Nephron (organoid): Measurements from ENCODE around the gene HSD3B7.

Source experiments
- H3K27ac Mint-ChIP-seq, 3 experiments: 2 replicates each; pipeline ENCODE4 v1.8.0; 2020; ENCODE audit warnings: mixed read lengths in 3 of 3, mild to moderate bottlenecking in 2 of 3, moderate library complexity in 1 of 3
- H3K27me3 Mint-ChIP-seq: 2 replicates; pipeline ENCODE4 v1.8.0; 2021; ENCODE audit warnings: low read depth, mild to moderate bottlenecking, moderate library complexity, mixed read lengths
- H3K36me3 Mint-ChIP-seq: 2 replicates; pipeline ENCODE4 v1.8.0; 2020; ENCODE audit warnings: low read depth, mixed read lengths
- H3K4me1 Mint-ChIP-seq: 2 replicates; pipeline ENCODE4 v1.8.0; 2020; ENCODE audit warnings: mixed read lengths
- H3K4me3 Mint-ChIP-seq, 3 experiments: 2 replicates each; pipeline ENCODE4 v1.8.0; 2020; ENCODE audit warnings: mild to moderate bottlenecking in 3 of 3, mixed read lengths in 3 of 3, moderate library complexity in 2 of 3
- H3K9me3 Mint-ChIP-seq: 2 replicates; pipeline ENCODE4 v1.8.0; 2020; ENCODE audit warnings: mixed read lengths
- TF ChIP-seq, protein P1 (sequence below), 3 experiments: fragments of 200-600 bp; sonication (generic); IDR thresholded peaks; one replicate each; pipeline ENCODE4 v1.5.0; 2021; ENCODE audit warnings: antibody characterized with exemption in 3 of 3; ENCODE audit not compliant: unreplicated experiment in 3 of 3

HSD3B7 gene

DNA sequence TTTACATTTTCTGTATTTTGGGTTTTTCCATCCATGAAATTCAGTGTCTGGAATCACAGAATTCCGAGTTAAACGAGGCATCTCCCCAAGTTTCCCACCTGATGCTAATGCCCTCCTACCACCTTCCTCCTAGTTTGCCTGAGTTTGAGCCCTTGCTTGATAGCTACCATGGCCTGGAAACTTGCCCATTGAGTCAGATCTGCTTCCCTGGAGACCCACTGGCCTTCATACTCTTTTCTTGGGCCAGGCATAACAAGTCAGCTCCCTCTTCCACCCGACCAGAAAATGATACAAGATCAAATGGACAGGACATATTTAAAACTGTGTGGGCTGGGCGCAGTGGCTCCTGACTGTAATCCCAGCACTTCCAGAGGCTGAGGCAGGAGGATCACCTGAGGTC, 17.2 kb upstream of the HSD3B7 start:
- H3K4me1 Mint-ChIP-seq = no peaks in the 10 kb centered on the region
- no peaks in the 10 kb centered on the region for H3K9me3 Mint-ChIP-seq
- no peaks in the 10 kb centered on the region for H3K27me3 Mint-ChIP-seq
- TF ChIP-seq, protein P1, sequence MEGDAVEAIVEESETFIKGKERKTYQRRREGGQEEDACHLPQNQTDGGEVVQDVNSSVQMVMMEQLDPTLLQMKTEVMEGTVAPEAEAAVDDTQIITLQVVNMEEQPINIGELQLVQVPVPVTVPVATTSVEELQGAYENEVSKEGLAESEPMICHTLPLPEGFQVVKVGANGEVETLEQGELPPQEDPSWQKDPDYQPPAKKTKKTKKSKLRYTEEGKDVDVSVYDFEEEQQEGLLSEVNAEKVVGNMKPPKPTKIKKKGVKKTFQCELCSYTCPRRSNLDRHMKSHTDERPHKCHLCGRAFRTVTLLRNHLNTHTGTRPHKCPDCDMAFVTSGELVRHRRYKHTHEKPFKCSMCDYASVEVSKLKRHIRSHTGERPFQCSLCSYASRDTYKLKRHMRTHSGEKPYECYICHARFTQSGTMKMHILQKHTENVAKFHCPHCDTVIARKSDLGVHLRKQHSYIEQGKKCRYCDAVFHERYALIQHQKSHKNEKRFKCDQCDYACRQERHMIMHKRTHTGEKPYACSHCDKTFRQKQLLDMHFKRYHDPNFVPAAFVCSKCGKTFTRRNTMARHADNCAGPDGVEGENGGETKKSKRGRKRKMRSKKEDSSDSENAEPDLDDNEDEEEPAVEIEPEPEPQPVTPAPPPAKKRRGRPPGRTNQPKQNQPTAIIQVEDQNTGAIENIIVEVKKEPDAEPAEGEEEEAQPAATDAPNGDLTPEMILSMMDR (IDR thresholded peaks at IDR 0.05; ENCODE audit: unreplicated experiment in 3 of 3) = no peak
- H3K36me3 Mint-ChIP-seq = peaks cover 70% of the 10 kb centered on the region
- H3K27ac Mint-ChIP-seq = no peak overlapping the region
- H3K4me3 Mint-ChIP-seq = no peak overlapping the region

DNA sequence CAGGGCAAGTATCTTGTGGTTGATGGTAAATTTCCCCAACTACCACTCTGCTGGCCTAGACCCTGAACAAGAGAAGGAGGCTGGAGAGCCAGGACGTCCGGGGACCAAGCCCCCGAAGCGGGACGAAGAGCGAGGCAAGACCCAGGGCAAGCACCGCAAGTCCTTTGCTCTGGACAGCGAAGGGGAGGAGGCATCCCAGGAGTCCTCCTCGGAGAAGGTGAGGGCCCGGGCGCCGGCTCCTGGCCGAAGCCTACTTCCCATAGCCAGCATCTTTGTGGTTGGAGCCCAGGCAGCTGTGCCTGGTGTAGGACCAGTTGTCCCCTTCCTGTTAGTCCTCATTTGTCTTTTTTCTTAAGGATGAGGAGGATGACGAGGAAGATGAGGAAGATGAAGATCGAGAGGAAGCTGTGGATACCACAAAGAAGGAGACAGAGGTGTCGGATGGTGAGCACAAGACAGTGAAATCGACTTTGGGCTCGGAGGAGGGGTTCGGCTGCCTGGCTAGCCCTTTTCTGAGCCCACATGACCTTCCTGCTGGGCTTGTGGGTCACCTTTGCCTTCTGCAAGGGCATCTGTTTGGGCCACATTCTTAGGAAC, 15.7 kb upstream of the HSD3B7 start:
- Mint-ChIP-seq H3K27me3 (no peaks in the 10 kb centered on the region), H3K4me1 (no peaks in the 10 kb centered on the region), H3K9me3 (no peaks in the 10 kb centered on the region), H3K36me3 (peaks cover 72% of the 10 kb centered on the region), H3K27ac (no peak overlapping the region), H3K4me3 (no peak overlapping the region)
- TF ChIP-seq, protein P1 (IDR thresholded peaks at IDR 0.05; ENCODE audit: unreplicated experiment in 3 of 3) = no peak

DNA sequence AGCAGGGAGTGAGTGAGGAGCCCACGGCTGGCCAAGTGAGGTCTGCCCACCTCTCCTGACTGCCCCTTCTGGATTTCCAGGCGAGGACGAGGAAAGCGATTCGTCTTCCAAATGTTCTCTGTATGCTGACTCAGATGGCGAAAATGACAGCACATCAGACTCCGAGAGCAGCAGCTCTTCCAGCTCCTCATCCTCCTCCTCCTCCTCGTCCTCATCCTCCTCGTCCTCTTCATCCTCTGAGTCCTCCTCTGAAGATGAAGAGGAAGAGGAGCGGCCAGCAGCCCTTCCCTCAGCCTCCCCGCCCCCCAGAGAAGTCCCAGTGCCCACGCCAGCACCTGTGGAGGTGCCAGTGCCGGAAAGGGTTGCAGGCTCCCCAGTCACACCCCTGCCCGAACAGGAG, 13.7 kb upstream of the HSD3B7 start:
- H3K27me3 Mint-ChIP-seq = no peaks in the 10 kb centered on the region
- H3K27ac Mint-ChIP-seq = no peak overlapping the region
- peaks cover 72% of the 10 kb centered on the region for H3K36me3 Mint-ChIP-seq
- no peaks in the 10 kb centered on the region for H3K4me1 Mint-ChIP-seq
- TF ChIP-seq, protein P1 (IDR thresholded peaks at IDR 0.05; ENCODE audit: unreplicated experiment in 3 of 3) = no peak
- H3K9me3 Mint-ChIP-seq = no peaks in the 10 kb centered on the region
- no peak overlapping the region for H3K4me3 Mint-ChIP-seq

DNA sequence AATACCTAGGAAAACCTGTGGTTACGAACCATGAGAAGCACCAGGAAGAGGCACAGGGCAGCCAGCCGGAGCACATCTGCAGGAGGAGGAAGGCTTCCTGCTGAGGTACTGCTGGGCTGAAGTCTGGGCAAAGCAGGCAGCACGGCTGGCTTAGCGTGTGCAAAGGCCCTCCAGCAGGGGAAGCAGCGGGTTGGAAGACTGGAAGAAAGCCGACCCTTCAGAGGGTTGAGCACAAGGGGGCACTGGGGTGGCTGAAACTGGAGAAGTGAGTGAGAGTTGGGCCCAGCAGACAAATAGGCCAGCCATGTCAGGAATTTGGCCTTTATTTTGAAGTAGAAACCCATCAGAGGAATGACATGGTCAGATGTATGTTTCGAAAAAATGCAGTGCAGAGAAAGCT, 12.1 kb upstream of the HSD3B7 start:
- no peaks in the 10 kb centered on the region for H3K9me3 Mint-ChIP-seq
- peaks cover 68% of the 10 kb centered on the region for H3K36me3 Mint-ChIP-seq
- TF ChIP-seq, protein P1 (IDR thresholded peaks at IDR 0.05; ENCODE audit: unreplicated experiment in 3 of 3) = no peak
- H3K27me3 Mint-ChIP-seq = no peaks in the 10 kb centered on the region
- no peaks in the 10 kb centered on the region for H3K4me1 Mint-ChIP-seq
- no peak overlapping the region for H3K27ac Mint-ChIP-seq
- no peak overlapping the region for H3K4me3 Mint-ChIP-seq

DNA sequence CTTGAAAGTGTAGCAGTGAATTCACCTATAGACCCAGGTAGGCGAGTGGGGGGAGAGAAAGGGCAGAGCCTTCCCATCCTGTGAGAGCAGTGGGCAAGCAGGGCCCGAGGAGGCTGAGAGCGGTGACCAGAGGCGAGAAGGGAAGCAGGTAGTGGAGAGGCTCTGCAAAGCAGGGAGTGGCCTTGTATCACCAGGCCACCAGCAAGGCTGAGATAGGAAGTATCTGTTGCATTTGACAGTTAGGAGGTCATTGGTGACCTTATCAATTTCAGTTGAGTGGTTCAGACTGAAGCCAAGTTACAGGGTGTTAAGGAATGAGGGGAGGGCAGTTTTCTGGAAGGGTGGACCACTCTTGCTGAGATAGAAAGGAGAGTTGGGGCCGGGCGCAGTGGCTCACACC, 10.7 kb upstream of the HSD3B7 start:
- H3K27me3 Mint-ChIP-seq = no peaks in the 10 kb centered on the region
- H3K4me3 Mint-ChIP-seq = no peak overlapping the region
- H3K4me1 Mint-ChIP-seq = no peaks in the 10 kb centered on the region
- no peaks in the 10 kb centered on the region for H3K9me3 Mint-ChIP-seq
- no peak overlapping the region for H3K27ac Mint-ChIP-seq
- TF ChIP-seq, protein P1 (IDR thresholded peaks at IDR 0.05; ENCODE audit: unreplicated experiment in 3 of 3) = no peak
- H3K36me3 Mint-ChIP-seq = peaks cover 65% of the 10 kb centered on the region

DNA sequence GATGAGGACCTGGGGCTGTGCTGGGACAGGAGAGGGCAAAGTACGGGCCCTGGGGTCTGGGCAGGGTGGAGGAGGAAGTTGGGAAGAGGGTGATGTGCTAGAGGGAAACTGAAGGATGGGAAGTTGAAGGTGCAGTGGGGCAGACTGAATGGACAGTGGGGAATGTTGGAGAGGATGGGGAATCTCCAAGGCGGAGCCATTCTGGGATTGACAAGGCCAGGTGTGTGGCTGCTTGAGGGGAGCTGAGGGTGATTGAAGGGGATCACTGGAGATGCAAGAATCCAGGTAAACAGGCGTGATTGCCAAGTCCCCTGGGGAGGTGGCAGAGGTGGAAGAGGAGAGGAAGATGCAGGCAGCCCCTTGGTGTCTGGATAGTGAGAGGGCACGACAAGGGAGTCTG, 8.5 kb upstream of the HSD3B7 start:
- Mint-ChIP-seq H3K36me3 (peaks cover 61% of the 10 kb centered on the region), H3K9me3 (no peaks in the 10 kb centered on the region), H3K27ac (no peak overlapping the region), H3K27me3 (no peaks in the 10 kb centered on the region), H3K4me3 (no peak overlapping the region), H3K4me1 (no peaks in the 10 kb centered on the region)
- TF ChIP-seq, protein P1 (IDR thresholded peaks at IDR 0.05; ENCODE audit: unreplicated experiment in 3 of 3) = no peak
